Activated naive CD8-positive, alpha-beta T cell treated with anti-CD3 and anti-CD28 coated beads, Interleukin-2, amount 50 U/mL, for 16 hours (primary cell): Measurements from ENCODE around the gene RNF144A.

Source experiments
- DNase-seq: peaks from one replicate; pipeline ENCODE4 v3.0.0-alpha.2; 2020; ENCODE audit warnings: low read depth, low spot score

The RNF144A gene

DNA sequence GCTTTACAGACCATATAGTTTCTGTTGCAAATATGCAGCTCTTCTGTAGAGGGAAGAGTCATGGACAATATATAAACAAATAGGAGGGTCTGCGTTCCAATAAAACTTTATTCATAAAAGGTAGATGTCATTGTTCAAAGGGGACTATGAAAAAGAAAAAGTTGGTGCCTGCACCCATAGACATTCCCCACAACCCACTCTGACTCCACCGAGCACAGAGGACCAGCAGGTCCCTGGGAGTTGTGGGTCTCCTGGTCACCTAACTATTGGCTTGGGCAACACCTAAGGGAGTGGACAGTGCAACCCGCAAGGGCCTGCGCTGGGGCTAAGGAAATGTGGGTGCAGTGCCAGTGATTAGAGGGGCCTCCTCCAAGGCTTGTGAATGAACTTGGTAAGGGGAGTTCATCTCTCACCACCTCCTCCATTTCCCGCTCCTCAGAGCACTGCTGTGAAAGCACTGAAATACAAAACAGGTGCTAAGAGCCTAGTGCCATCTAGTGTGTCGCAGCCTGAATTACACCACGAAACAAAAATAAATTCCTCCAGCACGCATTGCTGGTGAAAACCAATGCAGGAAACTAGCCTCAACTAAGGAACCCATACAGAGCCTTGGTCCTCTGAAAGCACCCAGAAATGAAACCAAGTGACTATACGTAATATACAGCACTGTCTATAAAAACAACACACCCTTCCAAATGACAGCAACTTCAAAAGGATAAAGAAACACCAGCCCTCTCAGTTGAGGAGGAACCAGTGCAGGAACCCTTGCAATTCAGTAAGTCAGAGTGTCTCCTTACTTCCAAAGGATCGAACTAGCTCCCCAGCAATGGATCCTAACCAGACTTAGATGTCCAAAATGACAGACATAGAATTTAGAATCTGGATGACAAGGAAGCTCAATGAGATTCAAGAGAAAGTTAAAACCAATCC is 166.6 kb downstream of the RNF144A start:
- DNase-seq, result no peak

DNA sequence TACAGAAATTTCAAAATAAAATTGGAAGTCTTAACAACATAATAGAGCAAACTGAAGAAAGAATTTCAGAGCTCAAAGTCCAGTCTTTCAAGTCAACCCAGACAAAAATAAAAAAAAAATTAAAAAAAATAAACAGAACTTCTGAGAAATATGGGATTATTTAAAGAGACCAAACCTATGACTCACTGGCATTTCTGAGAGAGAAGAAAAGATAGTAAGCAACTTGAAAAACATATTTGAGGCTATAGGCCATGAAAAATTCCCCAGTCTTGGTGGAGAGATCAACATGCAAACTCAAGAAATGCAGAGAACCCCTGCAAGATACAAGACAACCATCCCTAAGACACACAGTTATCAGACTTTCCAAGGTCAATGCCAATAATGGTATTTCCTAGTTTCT is 167.4 kb downstream of the RNF144A start:
- no peak for DNase-seq

DNA sequence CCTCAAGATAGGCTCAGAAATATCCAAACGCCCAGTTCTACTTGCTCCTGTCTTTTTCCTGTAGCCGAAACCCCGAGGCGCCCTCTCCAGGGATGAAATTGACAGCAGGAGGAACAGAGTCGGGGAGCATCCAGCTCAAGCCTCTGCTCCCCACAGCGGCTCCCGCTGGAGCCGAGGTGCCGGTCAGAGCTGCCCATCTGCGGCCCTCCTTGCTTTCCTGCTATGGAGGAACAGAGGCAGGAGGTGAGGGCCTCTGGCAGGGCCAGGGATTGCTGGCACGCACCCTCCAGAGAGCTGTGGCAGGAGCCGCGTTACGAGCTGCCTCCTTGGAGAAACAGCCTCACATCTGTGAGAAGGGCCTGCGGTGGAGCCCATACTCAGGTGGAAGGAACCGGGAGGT is 172.1 kb downstream of the RNF144A start:
- no peak for DNase-seq

DNA sequence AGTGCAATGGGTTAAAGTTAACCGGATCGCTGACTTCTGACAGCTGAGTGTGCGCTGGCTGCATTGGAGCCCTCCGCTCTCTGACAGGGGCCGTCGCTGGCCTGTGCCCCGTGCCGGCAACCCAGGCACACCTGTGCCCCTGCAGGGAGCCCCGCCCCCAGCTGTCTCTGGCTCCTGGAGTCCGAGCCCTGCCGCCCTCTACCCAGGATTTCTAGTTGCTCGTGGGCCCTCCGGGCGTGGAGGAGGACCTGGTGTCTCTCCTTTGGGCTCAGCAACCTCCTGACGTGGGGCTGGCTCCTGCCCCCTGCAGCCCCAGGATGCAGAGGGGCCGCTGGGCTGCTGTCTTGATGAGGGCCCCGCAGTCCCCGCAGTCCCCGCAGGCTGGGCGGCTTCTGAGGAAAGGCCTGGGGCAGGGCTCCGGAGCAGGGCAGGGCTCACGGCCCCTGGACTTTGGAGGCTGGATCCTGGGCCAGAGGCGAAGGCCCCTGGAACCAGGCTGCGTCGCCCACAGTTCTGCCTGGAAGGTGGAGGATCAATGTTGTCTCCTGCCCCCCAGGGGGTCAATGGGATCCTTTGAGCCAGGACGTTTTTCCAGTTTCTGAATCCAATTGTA is 172.8 kb downstream of the RNF144A start:
- DNase-seq, result no peak

DNA sequence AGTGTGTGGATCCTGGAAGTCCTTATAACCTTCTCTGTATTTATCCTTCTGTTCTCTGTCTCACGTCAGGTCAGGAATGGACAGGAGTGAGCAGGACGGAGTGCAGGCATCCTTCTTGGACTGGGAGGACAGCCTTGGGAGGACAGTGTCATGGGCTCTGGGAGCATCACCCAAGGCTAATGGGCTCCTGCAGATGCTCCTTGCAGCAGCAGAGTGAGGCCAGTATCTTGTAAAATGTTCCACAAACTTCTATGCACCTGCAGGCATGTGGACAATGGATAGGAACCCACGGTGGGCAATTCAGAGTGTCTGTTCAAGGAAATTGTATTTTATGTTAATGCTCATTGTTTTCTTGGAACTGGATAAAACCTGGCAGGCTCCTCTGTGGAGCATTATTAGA is 176.2 kb downstream of the RNF144A start:
- no peak for DNase-seq
